ENCODE measurements around the gene SUN1.

Gene SUN1

DNA sequence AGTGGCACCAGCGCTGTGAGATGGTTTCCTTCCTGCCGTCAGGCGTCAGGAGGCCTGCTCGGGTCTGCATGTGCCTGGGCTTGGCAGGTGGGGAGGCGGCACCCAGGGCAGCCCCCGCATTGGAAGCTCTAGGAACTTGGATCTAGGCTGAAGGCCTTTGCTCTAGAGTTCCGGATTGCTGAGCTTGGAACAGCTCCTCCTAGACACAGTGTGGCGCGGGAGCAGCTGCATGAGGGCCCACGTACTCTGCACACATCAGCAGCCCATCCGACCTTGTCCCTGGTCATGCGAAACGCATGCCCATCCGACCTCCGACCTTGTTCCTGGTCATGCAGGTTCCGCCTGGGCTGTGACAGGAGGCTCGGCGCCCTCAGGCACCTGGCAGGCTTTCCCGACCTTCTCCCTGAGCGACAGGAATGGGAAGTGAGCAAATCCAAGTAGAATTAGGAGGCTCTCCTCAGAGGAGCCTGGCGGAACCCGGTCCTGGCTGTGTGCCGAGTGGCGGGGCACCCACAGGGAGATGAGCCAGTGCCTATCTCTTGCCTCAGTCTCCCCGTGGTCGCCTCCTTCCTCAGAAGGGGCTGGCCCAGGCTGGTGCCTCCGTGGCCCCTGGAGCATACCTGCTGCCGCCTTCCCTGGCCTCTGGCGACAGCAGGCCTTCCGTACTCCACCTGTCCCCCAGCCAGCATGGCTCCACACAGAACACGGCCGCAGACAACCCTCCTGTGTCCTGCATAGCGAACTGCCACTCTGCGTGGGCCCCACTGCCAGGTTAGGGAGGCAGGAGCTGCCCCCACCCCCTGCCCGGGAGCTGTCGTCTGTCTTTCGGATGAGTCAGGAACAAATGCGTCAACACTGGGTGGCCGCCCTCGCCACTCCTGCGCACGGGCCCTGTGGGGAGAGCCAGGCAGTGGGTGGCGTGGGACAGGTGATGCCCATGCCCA, 56.1 kb downstream of the SUN1 start:
- in situ Hi-C loops (cut with MboI; ENCODE audit: low sequenced_read_pairs) = no loop called here

DNA sequence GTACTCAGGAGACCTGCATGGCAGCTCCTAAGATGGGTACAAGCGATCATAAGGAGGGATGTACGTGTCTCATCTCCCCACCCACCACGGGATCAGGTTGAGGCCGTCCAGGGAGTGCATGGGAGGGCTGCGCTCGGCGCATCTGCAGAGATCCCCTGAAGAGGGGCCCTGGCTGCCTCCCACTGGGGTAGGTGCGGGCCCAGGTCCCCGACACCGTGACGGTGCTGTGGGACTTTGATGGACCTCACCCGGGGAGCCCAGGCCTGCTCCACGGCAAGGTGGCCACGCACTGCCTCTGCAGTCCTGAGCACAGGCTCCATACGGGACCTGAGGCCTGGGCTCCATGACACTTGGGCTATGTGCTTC, 56.7 kb downstream of the SUN1 start:
- in situ Hi-C loops (cut with MboI; ENCODE audit: low sequenced_read_pairs) = no loop called here

DNA sequence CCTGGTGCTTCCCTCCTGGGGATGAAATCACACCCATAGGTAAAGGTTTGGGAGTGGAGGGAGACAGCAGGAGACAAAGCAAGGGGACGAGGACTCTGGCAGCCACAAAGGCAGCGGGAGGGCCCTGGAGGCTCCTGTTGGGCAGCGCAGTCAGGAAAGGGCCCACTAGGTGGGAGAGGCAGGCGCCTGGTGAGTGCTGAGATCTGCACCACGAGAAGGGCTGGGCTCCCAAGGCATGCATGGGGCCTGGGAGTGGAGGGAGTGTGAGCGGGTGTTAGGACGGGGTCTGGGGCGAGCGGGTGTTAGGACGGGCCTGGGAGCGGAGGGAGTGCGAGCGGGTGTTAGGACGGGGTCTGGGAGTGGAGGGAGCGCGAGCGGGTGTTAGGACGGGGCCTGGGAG, 57.1 kb downstream of the SUN1 start:
- in situ Hi-C loops (cut with MboI; ENCODE audit: low sequenced_read_pairs) = no loop called here

DNA sequence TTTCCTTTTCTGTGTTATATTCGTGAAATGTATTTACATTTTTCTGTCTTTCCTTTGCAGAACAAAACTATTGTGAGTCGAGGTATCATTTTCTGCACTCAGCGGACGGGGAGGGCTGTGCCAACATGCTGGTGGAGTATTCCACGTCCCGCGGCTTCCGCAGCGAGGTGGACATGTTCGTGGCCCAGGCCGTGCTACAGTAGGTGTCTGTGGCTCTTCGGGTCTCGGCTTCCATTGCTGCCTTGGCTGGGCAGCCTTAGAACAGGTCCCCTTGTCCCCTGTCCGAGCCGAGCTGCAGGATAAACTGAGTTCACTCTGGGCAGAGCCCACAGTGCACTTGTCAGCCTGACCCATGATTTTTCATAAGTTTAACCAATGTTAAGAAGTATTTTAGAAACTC, 58.6 kb downstream of the SUN1 start:
- in situ Hi-C loops (cut with MboI; ENCODE audit: low sequenced_read_pairs) = no loop called here

DNA sequence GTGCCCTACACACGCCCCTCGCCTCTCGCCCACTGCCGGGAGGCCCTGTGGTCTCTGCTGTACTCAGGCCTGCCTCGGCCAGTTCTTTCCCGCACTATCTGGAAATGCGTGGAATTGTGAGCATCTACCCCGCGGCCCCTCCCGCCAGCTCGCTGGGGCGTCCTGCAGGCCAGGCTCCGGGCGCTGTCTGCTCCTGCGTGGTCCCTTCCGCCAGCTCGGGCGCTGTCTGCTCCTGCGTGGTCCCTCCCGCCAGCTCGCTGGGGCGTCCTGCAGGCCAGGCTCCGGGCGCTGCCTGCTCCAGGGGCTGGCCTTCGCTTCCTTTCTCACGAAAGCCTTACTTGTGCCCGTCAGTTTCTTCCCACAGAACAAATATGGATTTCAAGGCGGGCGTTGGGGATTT, 59.0 kb downstream of the SUN1 start:
- in situ Hi-C loops (cut with MboI; ENCODE audit: low sequenced_read_pairs) = no loop called here

DNA sequence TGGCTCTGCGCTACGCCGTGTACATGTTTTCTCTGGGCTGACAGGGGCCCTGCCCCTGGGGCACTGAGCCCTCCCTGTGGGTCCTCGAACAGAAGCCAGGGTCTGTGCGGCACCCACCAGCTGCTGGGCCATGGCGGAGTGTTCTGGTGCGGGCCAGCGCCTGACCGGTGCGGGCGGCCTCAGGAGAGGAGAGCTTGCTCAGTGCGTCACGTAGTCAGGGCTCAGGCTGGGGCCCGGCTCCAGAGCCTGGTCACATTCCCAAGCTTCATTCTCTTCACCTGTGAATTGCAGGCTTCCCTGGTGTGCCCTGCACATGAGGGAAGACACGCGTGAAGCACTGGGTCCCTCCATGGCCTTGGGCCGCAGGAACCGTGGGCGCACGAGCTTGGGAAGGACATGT, 59.5 kb downstream of the SUN1 start:
- in situ Hi-C loops (cut with MboI; ENCODE audit: low sequenced_read_pairs) = no loop called here

DNA sequence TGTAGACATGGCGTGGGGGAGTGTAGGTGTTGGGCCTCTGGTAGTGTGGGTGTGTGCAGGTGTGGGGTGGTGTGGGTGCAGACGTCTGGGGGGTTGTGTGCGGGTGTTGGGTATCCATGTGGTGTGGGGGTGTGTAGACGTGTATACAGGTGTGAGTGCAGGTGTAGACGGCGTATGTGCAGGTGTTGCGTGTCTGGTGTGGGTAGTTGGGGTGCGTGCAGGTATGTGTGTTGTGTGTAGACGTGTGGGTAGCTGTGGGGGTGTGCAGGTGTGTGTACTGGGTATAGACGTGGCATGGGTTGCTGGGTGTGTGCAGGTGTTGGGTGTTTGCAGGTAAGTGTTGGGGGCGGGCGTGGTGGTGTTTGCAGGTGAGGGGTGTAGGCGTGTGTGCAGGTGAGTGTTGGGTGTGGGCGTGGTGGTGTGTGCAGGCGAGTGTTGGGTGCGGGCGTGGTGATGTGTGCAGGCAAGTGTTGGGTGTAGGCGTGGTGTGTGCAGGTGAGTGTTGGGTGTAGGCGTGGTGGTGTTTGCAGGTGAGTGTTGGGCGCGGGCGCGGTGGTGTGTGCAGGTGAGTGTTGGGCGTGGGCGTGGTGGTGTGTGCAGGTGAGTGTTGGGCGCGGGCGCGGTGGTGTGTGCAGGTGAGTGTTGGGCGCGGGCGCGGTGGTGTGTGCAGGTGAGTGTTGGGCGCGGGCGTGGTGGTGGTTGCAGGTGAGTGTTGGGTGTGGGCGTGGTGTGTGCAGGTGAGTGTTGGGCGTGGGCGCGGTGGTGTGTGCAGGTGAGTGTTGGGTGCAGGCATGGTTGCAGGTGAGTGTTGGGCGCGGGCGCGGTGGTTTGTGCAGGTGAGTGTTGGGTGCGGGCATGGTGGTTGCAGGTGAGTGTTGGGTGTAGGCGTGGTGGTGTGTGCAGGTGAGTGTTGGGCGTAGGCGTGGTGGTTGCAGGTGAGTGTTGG, 60.6 kb downstream of the SUN1 start:
- in situ Hi-C loops (cut with MboI; ENCODE audit: low sequenced_read_pairs) = no loop called here

DNA sequence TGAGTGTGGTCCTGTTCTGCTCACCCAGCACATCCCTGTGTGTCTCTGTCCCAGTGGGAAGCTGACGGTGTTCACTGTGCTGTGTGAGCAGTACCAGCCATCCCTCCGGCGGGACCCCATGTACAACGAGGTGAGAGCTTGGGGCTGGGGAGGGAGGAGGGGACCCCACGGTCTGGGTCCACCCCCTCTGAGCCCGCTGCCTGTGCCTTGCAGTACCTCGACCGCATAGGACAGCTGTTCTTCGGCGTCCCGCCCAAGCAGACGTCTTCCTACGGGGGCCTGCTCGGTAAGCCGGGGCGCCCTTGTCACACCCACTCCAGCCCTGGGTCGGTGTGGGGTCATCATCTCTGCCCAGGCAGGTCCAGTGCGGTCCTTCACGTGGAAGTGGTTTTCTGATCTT, 61.4 kb downstream of the SUN1 start:
- in situ Hi-C loops (cut with MboI; ENCODE audit: low sequenced_read_pairs) = no loop called here

DNA sequence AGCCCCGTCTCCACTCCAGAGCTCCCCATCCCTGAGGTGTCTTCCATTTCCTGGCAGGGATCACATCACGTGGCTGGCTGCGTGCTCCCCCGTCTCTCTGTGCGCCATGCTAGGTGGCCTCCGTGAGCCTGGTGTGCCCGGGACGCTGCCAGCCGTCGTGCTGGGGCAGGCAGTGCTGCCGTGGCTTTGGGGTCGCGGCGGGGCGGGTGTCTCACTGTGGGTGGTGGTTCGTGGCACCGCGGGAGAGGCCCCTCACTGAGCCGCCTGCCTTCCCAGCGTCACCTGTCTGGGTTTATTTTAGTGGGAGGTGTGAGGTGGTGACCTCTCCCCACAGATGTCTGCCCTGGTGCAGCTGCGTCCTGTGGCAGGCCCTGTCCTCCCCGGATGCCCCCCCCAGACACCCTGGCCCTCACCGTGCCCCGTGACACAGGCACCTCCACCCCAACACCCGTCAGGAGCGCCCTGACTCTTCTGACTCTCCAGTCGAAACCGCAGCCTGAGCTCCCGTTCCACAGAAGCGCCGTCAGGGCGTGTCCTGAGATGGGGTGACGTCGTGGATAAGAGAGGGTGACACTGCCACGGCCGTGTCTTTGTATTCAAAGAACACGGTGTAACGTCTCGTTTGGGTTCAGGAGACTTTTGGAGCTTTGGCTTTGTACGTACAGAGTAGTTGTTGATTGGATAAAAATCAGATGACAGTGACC, 62.0 kb downstream of the SUN1 start:
- in situ Hi-C loops (cut with MboI; ENCODE audit: low sequenced_read_pairs) = no loop called here

DNA sequence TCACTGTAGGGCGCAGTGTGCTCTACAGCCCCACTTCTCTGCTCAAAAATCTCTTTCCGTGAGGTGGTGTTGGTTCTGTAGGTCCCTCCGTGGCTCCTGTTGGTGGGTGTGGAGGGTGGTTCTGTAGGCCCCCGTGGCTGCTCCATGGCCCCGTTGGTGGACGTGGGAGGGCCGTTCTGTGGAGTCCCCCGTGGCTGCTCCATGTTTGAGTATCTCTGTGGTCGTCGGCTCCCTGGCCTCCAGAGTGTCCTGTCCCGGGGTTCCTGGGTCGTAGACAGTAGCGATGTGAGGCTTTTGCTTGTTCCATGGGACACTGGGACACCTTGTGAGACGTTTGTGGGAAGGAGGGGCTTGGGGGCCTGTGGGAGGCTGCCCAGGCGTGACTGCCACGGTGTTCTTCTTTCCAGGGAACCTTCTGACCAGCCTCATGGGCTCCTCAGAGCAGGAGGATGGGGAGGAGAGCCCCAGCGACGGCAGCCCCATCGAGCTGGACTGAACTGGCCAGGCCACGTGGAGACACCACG, 62.7 kb downstream of the SUN1 start:
- in situ Hi-C loops (cut with MboI; ENCODE audit: low sequenced_read_pairs) = no loop called here

DNA sequence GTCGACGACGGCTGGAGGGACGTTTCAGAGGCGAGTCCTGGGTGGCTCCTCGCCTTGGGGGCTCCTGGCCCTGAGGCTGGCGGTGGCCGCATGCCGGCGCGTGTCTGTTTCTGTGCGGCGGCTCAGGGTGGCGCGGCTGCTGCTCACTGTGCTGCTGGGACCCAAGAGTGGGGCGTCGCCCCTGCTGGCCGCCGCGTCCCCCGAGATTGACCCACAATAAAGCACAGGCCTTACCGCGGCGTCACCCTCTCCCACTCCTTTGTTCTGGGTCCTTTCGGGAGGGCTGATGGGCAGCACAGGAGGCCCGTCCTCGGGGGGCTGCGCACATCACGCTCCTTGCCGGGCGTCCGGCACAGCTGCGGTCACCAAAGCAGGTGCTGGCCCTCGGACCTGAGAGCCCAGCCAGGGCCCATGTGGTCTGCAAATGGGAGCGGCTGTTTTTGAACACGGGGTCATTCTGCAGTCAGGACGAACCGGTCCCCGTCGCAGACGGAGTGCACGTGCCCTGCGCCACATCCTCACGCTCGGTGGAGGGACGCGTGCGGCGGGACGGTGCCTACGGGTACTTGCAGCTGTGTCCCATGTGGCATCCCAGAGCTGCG, 63.3 kb downstream of the SUN1 start:
- in situ Hi-C loops (cut with MboI; ENCODE audit: low sequenced_read_pairs) = no loop called here

DNA sequence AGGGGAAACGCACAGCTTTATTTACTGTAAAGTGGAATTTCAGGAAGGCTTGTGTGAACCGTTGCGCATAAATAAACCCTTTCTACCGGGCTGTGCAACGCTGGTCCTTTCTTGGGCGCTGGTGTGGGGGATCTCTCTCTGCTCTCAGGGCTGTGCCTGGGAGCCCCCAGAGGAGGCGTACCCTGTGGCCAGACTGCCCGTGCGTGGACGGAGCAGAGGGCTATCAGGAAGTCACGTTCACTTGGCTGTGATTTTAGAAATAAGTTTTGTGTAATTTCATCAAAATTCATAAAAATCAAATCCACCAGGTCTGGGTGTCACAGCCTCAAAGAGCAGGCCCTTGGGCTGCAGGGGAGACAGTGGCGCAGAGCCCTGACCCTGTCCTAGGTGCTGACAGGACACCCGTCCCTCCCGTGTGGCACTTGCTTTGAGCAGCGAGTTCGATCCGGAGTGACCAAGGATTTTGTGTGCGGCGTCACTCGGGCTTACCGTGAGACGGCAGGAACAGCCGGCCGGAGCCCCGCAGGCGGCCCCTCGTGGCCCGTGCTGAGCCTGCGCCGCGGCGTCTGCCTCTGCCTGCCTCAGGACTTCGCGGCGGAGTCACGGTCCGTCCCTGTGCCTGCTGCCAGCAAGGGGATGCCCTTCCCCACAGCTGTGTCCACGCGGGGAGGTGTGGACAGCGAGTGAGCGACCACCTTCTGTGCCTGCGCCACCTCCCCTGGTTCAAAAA, 64.2 kb downstream of the SUN1 start:
- in situ Hi-C loops (cut with MboI; ENCODE audit: low sequenced_read_pairs) = no loop called here

DNA sequence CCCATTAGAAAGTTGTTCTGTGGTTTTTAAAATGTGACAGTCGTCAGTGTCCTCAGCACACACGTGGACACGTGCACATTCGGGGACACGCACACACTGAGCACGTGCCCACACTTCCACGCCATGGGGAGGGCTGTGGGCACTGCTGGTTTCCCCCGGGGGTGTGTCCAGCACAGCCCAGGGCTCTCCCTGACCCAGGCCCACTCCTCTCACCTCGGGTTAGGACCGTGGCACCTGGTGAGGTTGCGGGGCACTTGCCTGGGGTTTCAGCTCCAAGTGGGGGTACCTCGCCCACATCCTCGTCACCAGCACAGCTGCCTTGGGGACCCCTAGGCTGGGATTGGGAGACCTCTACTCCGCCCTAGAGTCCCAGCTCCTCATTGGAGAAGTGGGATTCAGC, 64.8 kb downstream of the SUN1 start:
- in situ Hi-C loops (cut with MboI; ENCODE audit: low sequenced_read_pairs) = no loop called here

DNA sequence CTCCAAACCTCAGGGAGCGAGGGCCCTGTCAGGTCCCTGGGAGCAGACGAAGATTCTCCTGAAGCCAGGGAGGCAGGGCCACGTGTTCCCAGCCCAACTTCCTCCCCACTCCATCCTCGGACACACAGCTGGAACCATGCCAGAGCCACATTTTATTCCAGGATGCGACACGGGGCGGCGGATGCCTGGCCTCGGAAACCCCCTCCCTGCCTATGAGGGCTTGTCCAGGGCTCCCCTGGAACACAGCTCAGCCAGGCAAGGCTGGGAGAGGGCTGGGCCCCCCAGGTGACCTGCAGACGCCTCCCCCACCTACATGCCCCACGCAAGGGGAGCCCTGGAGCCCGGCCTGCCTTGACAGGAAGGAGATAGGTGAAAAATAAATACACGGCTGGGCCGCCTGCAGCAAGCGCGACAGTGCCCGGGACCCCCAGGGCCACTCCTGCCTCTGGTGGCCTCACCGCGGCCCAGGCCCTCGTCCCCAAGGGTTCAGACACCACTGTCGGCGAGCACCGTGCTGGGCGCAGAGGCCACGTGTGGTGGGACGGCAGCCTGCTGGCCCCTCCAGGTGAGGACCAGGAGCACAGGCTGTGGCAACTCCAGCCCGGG, 65.6 kb downstream of the SUN1 start:
- in situ Hi-C loops (cut with MboI; ENCODE audit: low sequenced_read_pairs) = no loop called here

DNA sequence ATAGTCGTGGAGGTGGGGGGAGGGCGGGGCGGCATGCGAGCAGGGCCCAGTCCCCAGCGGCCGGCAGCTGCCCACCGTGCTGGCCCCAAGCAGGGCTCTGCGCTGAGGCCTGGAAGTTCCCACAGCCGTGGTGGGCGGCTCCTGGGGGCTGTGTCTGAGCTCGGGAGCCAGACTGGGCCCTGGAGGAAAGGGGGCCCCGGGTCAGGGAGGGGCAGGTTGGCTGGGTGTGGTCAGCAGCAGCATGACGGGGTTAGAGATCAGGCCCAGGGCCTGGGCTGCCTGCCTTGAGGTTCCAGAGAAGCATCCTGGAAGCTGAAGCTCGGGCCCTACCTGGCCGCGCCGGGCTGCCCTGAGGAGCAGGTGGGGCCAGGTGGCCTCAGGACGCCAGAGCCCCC, 66.2 kb downstream of the SUN1 start:
- in situ Hi-C loops (cut with MboI; ENCODE audit: low sequenced_read_pairs) = no loop called here

DNA sequence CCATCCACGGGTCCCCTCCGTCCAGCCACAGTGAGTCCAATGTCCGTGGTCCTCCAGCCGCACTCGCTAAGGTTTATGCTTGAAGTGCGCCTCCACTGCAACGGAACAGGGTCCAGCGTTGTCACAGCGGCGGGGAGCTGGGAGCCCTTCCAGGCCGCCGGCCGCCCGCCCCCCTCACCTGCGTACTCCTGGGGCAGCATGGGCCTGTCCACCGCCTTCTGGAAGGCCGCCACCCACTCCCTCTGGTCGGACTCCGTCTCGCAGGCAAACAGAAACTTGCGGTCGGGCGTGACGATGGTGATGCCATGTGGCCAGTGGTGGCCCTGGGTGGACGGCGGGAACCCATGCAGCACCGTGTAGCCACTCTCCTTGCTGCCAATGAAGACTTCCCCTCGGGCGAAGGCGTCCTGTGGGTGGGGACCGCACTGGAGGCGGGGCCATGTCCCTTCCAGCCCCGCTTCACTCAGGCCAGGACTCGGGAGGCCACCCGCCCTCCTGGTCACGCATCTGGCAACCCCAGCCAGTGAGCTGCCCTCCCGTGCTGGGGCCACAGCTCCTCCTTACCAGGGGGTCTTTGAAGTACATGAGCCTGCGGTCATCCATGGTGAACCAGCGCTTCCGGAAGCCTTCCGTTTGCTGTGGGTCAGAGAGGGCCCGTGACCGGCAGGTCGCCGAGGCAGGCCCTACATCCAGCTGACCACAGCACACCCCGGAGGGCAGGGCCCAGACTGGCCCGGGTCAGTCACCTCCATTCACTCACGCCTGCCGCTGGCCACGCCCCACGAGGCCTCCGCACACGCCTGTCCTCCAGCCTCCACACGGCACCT, 66.8 kb downstream of the SUN1 start:
- in situ Hi-C loops (cut with MboI; ENCODE audit: low sequenced_read_pairs) = no loop called here

DNA sequence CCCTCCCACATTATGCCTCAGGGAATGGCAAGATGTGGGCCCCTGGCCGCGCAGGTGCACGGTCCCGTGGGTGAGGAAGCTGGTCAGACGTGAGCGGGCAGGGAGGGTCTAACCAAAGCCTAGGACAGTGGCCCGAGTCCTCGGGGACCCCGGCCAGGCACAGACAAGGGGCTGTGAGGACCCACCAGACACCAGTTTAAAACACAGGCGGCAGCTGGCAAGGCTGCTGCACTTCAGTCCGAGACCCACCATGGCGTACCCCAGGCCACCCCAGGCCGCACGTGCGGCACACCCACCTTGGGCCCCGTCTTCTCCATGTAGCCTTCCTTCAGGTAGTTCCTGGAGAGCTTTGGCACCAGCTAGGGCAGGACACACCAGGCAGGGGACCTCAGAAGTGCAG, 67.5 kb downstream of the SUN1 start:
- in situ Hi-C loops (cut with MboI; ENCODE audit: low sequenced_read_pairs) = no loop called here

DNA sequence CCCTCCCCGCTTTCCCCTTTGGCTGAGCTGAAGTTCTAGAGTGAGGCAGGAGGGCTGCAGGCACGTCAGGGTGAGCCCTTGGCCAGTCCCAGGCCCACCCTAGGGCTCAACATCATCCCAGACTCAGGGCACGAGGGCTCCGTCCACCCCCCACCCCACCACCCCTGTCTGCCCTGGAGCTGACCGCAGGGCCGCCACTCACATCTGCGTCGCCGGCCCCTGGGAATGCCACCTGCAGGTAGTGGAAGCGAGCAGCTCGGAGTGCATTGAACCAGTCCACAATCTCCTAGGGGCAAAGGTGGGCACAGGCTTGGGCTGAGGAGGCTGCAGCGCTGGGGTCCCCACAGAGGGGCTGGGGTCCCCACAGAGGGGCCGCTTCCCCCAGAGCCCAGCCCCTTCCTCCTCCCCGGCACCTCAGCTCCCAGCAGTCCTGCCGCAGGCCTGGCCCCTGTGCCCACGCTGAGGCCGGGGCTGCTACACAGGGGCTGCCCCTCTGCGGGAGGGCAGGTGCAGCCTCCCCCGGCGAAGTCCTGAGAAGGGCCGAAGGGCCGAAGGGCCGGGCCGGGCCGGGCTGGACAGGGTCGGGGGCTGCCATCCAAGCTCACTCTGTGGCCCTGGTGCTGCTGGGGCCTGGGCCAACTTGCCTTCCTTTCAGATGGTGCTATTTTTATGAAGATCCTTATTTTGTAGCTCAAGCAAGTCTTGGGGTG, 68.2 kb downstream of the SUN1 start:
- in situ Hi-C loops (cut with MboI; ENCODE audit: low sequenced_read_pairs) = no loop called here
